GM23338 (cell line): Measurements from ENCODE around the gene CCDC186. TPM values are rescaled to one million over a fixed set of nuclear protein-coding genes. Genes with fewer than 3 reads are reported as not detected.

ENCODE experiments used
- ATAC-seq: fragments of 200-7000 bp; cut with Tn5 transposase; 3 replicates; pipeline ENCODE4 v1.9.1; 2020
- DNase-seq: peaks from one replicate; pipeline ENCODE4 v3.0.0-alpha.2; 2015; ENCODE audit warnings: low spot score
- H2AFZ ChIP-seq: fragments of 200-600 bp; sonication (generic); 2 replicates; pipeline ENCODE4 v1.8.0; 2016; ENCODE audit warnings: antibody characterized with exemption, mild to moderate bottlenecking, moderate library complexity
- H3F3A ChIP-seq: fragments of 200-600 bp; sonication (generic); replicated peaks from 2 replicates; pipeline ENCODE4 v1.8.0; 2017; ENCODE audit warnings: antibody characterized with exemption, mixed run types, low read depth
- H3K27ac ChIP-seq: fragments of 200-600 bp; sonication (generic); 2 replicates; pipeline ENCODE4 v1.6.1; 2016; ENCODE audit warnings: low read depth
- H3K27me3 ChIP-seq: fragments of 200-600 bp; sonication (generic); 2 replicates; pipeline ENCODE4 v1.8.0; 2016; ENCODE audit warnings: mild to moderate bottlenecking, mixed run types, moderate library complexity; ENCODE audit not compliant: insufficient read depth
- H3K36me3 ChIP-seq: fragments of 200-600 bp; sonication (generic); 2 replicates; pipeline ENCODE4 v1.8.0; 2016; ENCODE audit warnings: mild to moderate bottlenecking; ENCODE audit not compliant: insufficient read depth
- H3K4me1 ChIP-seq: fragments of 200-600 bp; sonication (generic); 2 replicates; pipeline ENCODE4 v1.8.0; 2016; ENCODE audit warnings: mild to moderate bottlenecking, moderate library complexity; ENCODE audit not compliant: insufficient read depth
- H3K4me2 ChIP-seq: fragments of 200-600 bp; sonication (generic); 2 replicates; pipeline ENCODE4 v1.7.1; 2017; ENCODE audit warnings: mixed run types
- H3K4me3 ChIP-seq: fragments of 200-600 bp; sonication (generic); 2 replicates; pipeline ENCODE4 v1.6.1; 2016; ENCODE audit warnings: mixed run types
- H3K79me2 ChIP-seq: fragments of 200-600 bp; sonication (generic); replicated peaks from 2 replicates; pipeline ENCODE4 v1.8.0; 2017; ENCODE audit warnings: mild to moderate bottlenecking; ENCODE audit not compliant: insufficient read depth
- H3K9me2 ChIP-seq: fragments of 200-600 bp; sonication (generic); 2 replicates; pipeline ENCODE4 v1.8.0; 2017; ENCODE audit not compliant: insufficient read depth
- H4K20me1 ChIP-seq: fragments of 200-600 bp; sonication (generic); replicated peaks from 2 replicates; pipeline ENCODE4 v1.8.0; 2017; ENCODE audit warnings: mild to moderate bottlenecking; ENCODE audit not compliant: insufficient read depth
- H3K27ac Mint-ChIP-seq: 2 replicates; pipeline ENCODE4 v1.8.0; 2020; ENCODE audit warnings: inconsistent platforms, mild to moderate bottlenecking, moderate library complexity, mixed read lengths
- H3K27me3 Mint-ChIP-seq: 3 replicates; pipeline ENCODE4 v1.8.0; 2022; ENCODE audit warnings: low read depth, mild to moderate bottlenecking, moderate library complexity, mixed read lengths, inconsistent platforms; ENCODE audit not compliant: insufficient read depth, poor library complexity
- H3K36me3 Mint-ChIP-seq: 3 replicates; pipeline ENCODE4 v1.8.0; 2021; ENCODE audit warnings: low read depth, mild to moderate bottlenecking, inconsistent platforms, moderate library complexity, mixed read lengths
- H3K4me1 Mint-ChIP-seq: 3 replicates; pipeline ENCODE4 v1.8.0; 2020; ENCODE audit warnings: mild to moderate bottlenecking, inconsistent platforms, mixed read lengths
- H3K4me3 Mint-ChIP-seq: 3 replicates; pipeline ENCODE4 v1.8.0; 2021; ENCODE audit warnings: moderate library complexity, mild to moderate bottlenecking, inconsistent platforms, mixed read lengths
- H3K9me3 Mint-ChIP-seq: 3 replicates; pipeline ENCODE4 v1.8.0; 2020; ENCODE audit warnings: moderate library complexity, mild to moderate bottlenecking, inconsistent platforms, mixed read lengths
- CREB1 ChIP-seq: fragments of 250-450 bp; sonication (Bioruptor Pico); IDR thresholded peaks from 2 replicates; pipeline ENCODE4 v1.5.0; 2020; ENCODE audit warnings: low read depth, mild to moderate bottlenecking, moderate library complexity
- ETS1 ChIP-seq: IDR thresholded peaks from 2 replicates; pipeline ENCODE4 v1.6.1; 2016; ENCODE audit warnings: antibody characterized with exemption
- EZH2 ChIP-seq: fragments of 200-600 bp; sonication (generic); IDR thresholded peaks from one replicate; pipeline ENCODE4 v1.8.0; 2017; ENCODE audit warnings: antibody characterized with exemption, mild to moderate bottlenecking, low read depth; ENCODE audit not compliant: unreplicated experiment
- EZH2phosphoT487 ChIP-seq: fragments of 200-600 bp; sonication (generic); IDR thresholded peaks from one replicate; pipeline ENCODE4 v1.8.1; 2018; ENCODE audit warnings: antibody characterized with exemption; ENCODE audit not compliant: unreplicated experiment
- JUNB ChIP-seq: IDR thresholded peaks from one replicate; pipeline ENCODE4 v1.6.1; 2016; ENCODE audit warnings: antibody characterized with exemption; ENCODE audit not compliant: unreplicated experiment
- NANOG ChIP-seq: IDR thresholded peaks from 2 replicates; pipeline ENCODE4 v1.6.1; 2016; ENCODE audit warnings: antibody characterized with exemption, borderline replicate concordance
- POLR2AphosphoS5 ChIP-seq: IDR thresholded peaks from 2 replicates; pipeline ENCODE4 v1.6.1; 2016; ENCODE audit warnings: antibody characterized with exemption, low read depth
- ZNF331 ChIP-seq: fragments of 250-450 bp; sonication (Bioruptor Pico); IDR thresholded peaks from 2 replicates; pipeline ENCODE4 v1.5.0; 2020; ENCODE audit warnings: low read depth, mild to moderate bottlenecking, moderate library complexity
- ZNF462 ChIP-seq: fragments of 250-450 bp; sonication (Bioruptor Pico); IDR thresholded peaks from 2 replicates; pipeline ENCODE4 v1.5.0; 2020; ENCODE audit warnings: mild to moderate bottlenecking, moderate library complexity
- polyA plus RNA-seq: library from polyadenylated mRNA; unstranded; fragments of >200 nt; fragmentation: Nextera tagmentation; extraction: Ambion mirVana; gene quantifications from 2 replicates; pipeline ENCODE4 v1.2.1, GENCODE V29; 2016
- total RNA-seq: library from RNA; depleted of rRNA; stranded (reverse); fragments of >200 nt; shearing (Covaris generic); gene quantifications from 2 replicates; pipeline ENCODE4 v1.2.3, GENCODE V29; 2014

Gene CCDC186
- total and polyA plus RNA-seq, 2 experiments from 2014 or later: 24.2 to 50.7 TPM

- H3K9me2 ChIP-seq: no peaks in the 10 kb centered on the region
- H3K27me3 ChIP-seq: no peaks in the 10 kb centered on the region
- H3K4me3 ChIP-seq: no peak overlapping the region
- TF ChIP-seq ZNF462 (CRISPR knock-in tag) (no peak), ETS1 (no peak), EZH2phosphoT487 (no peak), EZH2 (no peak), POLR2AphosphoS5 (no peak), JUNB (no peak), ZNF331 (CRISPR knock-in tag) (no peak), CREB1 (CRISPR knock-in tag) (no peak), NANOG (no peak)
- no peak for ATAC-seq
- H4K20me1 ChIP-seq: no peaks in the 10 kb centered on the region; the same call in 1 of the 2 replicates
- H3K4me1 Mint-ChIP-seq: no peaks in the 10 kb centered on the region
- no peak overlapping the region for H2AFZ ChIP-seq
- no peaks in the 10 kb centered on the region for H3F3A ChIP-seq
- H3K4me1 ChIP-seq: no peaks in the 10 kb centered on the region; the same call in 1 of the 2 replicates
- no peak for DNase-seq
- H3K36me3 ChIP-seq: no peaks in the 10 kb centered on the region
- H3K27ac ChIP-seq: no peak overlapping the region
- H3K27me3 Mint-ChIP-seq: no peaks in the 10 kb centered on the region
- no peaks in the 10 kb centered on the region for H3K79me2 ChIP-seq
- no peak overlapping the region for H3K4me3 Mint-ChIP-seq
- no peak overlapping the region for H3K27ac Mint-ChIP-seq
- H3K4me2 ChIP-seq: no peak overlapping the region
- no peaks in the 10 kb centered on the region for H3K36me3 Mint-ChIP-seq
- no peaks in the 10 kb centered on the region for H3K9me3 Mint-ChIP-seq
Observed at GRCh38 chr10:114118514-114118913, 55.5 kb downstream of the CCDC186 start.
